Fibroblast of mammary gland (primary cell): Measurements from ENCODE around the gene CTNNA3.

Experiments
- DNase-seq: peaks from one replicate; pipeline ENCODE4 v3.0.0-alpha.2; 2010; ENCODE audit warnings: low read depth
- H3K4me3 ChIP-seq: 2 replicates; pipeline ENCODE4 v1.5.1; 2011; ENCODE audit warnings: low read depth, mild to moderate bottlenecking, low read length, moderate library complexity; ENCODE audit not compliant: control insufficient read depth
- CTCF ChIP-seq: conservative IDR thresholded peaks from 2 replicates; pipeline ENCODE4 v1.5.1; 2011; ENCODE audit warnings: low read depth, low read length, inconsistent platforms; ENCODE audit not compliant: control insufficient read depth, insufficient read depth

The CTNNA3 gene

GRCh38 chr10:65891073-65891981 lies 1804.7 kb downstream of the CTNNA3 start:
- TF ChIP-seq CTCF: no peak
- no peak overlapping the region for H3K4me3 ChIP-seq
- DNase-seq: no peak

DNA sequence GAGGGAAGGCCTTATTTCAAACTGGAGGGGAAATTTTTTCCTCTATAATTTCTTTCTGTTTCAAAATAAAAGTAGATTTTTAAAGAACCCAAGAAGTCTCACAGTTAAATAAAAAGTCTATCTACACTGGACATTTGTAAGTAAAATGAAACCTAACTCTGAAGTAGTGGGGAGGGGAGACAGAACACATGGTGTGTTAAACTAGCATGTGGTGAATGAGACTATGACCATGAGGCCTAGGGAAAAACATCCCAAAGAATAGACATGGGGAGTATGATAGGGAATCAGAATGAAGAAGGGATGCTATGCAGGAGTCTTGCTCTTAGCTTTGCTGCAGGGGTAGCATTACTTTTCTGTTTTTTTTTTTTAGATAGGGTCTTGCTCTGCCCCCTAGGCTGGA lies 1831.5 kb downstream of the CTNNA3 start:
- no peak for TF ChIP-seq CTCF
- no peak for DNase-seq
- H3K4me3 ChIP-seq: no peak overlapping the region

DNA sequence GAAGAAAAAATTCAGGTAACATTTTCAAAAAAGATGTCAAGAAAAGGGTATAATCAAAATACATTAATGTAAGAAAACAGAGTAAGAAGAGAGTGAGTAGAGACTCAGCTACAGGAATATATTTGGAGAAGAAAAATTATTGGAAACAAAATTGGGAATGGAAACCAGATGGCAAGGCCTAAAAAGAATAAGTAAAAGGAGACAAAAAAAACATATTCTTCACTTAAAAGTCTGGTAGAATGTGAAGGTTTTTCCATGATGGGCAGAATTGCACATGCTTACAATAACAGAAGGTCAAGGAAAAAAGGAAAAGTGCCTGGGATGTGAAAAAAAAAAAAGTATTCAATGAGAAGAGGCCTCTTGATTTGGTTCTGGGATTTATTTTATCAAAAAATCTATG lies 1832.0 kb downstream of the CTNNA3 start:
- no peak overlapping the region for H3K4me3 ChIP-seq
- TF ChIP-seq CTCF: no peak
- DNase-seq: no peak
